Activated CD8-positive, alpha-beta memory T cell treated with anti-CD3 and anti-CD28 coated beads, Interleukin-2, amount 50 U/mL, for 4 hours (primary cell): Measurements from ENCODE around the gene CSTF2.
A peak's percentile ranks its signal among the peaks of the same experiment; 100 is the strongest.
"Not testable (repeated sequence)": the region's sequence is repeated elsewhere in the genome, so short reads cannot be mapped to it uniquely, and the experiment has no call there.

Experiments
- DNase-seq: peaks from one replicate; pipeline ENCODE4 v3.0.0-alpha.2; 2020

Gene CSTF2, protein sequence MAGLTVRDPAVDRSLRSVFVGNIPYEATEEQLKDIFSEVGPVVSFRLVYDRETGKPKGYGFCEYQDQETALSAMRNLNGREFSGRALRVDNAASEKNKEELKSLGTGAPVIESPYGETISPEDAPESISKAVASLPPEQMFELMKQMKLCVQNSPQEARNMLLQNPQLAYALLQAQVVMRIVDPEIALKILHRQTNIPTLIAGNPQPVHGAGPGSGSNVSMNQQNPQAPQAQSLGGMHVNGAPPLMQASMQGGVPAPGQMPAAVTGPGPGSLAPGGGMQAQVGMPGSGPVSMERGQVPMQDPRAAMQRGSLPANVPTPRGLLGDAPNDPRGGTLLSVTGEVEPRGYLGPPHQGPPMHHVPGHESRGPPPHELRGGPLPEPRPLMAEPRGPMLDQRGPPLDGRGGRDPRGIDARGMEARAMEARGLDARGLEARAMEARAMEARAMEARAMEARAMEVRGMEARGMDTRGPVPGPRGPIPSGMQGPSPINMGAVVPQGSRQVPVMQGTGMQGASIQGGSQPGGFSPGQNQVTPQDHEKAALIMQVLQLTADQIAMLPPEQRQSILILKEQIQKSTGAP

DNA sequence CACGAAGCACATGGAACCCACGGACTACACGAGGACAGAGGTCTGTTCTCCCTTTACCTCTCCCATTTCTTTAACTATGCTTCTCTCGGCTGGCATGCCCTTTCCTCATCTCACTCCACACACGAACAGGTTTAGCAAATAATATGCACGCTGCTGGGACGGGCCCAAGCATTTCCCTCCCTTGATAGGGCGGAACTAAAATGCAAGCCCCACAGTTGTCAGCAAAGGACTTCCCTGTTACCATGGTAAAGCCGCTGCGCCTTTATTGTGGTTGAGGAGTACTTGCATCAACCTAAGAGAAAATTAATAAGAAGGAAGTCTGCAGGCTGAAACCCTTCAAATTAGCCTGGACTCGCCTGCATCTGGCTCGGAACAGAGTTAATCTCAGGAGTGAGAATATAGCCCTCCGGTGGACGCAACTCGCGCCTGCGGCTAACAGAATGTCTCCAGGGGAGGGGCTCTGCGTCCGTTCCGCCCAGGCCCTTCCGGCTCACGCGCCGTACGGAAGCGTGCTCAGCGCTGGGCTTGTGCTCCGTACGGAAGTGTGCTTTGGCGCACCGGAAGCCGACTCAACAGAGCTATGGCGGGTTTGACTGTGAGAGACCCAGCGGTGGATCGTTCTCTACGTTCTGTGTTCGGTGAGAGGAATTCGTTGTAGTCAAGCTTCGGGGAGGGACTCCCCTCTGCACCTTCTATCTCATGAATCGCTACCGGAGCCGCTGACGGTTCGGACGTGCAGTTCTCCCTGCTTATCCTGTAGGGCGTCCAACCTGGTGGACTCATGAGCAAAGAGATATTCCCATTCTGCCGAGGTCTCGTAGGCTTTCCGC lies at the start of gene CSTF2:
TSS of gene CSTF2 (plus strand) at position 555 of the 830 bp plus-strand sequence. CDS start at position 581, 26 bp downstream.
- peak; percentile 73 for DNase-seq

DNA sequence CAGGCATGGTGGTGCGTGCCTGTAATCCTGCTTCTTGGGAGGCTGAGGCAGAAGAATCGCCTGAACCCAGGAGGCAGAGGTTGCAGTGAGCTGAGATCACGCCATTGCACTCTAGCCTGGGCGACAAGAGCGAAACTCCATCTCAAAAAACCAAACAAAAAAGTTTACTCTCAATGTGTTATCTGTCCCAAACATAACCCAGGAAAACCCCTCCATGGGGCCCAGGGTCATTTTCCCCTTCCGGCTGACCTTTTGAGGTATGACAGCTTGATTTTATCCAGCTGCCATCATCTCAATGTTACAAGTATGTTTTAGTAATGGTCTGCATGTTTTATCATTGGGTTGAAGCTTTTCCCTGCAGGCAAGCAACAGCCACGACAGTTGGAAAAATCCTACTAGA lies 23.8 kb upstream of the CSTF2 start:
- DNase-seq = not testable (repeated sequence)

DNA sequence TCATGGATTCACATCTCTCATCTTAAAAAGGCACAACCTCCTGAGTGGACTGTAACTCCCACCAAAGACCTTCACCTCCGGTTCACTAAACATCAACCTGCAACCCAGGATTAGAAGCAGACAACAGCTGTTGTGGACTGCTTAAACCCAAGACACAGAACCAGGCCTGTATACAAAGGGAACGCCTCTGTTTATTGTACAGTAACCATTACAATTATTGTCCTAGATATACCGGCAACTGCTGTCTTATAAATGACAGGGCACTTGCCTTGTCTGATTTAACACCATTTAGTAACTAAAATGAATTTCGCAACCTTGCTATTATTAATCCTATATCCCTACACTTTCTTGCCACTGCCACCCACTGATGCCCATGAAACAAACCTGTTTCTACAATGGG lies 22.8 kb upstream of the CSTF2 start:
- no peak for DNase-seq

DNA sequence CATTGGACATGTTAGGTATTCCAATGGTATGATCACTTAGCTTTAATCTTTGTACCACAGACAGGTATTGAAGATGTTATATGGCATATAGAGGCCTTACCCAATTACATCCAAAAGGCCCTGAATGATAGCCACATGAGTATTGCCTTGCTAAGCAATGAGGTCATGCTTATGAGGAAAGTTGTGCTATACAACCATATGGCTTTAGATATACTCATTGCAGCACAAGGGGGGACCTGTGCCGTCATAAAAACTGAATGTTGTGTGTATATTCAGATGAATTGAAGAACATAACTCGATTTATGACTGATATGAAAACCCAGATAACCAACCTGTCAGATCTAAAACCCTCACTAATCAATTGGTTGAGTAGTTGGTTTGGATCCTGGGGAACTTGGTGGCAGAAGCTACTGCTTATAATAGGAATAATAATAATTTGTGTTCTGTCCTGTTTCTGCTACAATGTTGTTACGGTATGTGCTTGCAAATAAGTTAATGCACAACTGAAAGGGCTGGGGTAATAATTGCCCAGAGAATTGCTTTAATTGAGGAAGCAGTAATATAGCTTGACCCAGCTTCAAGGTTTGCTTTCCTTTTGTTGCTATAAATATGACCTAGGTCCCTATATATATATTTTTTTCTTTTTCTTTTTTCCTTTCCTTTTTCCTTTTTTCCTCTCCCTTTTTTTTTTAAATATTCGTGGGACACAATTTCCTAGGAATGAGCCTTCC lies 21.5 kb upstream of the CSTF2 start:
- no peak for DNase-seq

DNA sequence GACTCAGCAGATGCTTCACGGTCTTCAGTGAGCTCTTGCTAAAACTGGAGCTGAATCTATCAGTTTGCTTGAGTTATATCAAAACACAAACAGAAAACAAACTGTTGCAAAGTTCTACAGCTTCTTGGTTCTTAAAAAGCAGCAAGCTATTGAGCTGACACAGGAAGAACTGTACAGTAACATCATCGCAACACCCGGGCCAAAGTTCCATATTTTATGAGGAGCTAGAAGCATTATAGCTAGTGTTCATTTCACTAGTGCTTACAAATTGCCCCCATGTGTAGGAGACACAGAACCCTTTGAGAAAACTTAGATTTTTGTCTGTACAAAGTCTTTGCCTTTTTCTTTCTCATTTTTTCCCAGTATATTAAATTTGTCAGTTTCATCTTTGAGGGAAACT lies 17.3 kb upstream of the CSTF2 start:
- DNase-seq = no peak

DNA sequence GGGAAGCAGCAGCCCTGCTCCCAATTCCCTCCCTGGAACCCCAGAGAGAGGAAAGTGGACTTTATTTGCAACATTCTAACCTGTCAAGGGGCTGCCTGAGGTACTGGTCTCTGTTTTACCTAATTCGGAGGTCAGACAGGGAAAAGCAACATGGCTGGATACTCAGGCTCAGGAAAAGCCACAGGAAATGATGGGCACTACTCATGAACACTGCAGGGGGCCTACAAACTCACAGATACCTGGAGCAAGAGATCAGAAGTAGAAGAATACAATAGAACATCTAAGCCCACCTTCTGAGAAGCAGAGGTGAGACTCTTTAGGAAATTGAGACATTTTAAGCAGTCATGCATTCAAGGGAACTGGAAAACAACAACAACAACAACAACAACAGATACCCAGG lies 15.4 kb upstream of the CSTF2 start:
- no peak for DNase-seq

DNA sequence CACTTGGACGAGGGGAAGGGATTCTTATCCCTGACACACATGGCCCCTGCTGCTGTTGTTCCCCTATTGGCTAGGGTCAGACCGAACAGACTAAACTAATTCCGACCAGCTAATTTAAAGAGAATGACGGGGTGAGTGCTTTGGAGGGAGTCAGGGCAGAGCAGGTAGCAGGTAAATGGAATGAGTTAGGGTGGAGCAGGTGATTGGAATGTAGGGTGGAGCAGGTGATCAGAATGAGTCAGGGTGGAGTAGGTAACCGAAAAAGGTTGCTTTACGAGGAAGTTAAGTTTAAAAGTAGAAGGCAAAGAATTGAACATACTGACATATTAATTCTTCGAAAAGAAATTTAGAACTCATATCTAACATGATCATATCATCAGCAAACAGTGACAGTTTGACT lies 11.9 kb upstream of the CSTF2 start:
- not testable (repeated sequence) for DNase-seq

DNA sequence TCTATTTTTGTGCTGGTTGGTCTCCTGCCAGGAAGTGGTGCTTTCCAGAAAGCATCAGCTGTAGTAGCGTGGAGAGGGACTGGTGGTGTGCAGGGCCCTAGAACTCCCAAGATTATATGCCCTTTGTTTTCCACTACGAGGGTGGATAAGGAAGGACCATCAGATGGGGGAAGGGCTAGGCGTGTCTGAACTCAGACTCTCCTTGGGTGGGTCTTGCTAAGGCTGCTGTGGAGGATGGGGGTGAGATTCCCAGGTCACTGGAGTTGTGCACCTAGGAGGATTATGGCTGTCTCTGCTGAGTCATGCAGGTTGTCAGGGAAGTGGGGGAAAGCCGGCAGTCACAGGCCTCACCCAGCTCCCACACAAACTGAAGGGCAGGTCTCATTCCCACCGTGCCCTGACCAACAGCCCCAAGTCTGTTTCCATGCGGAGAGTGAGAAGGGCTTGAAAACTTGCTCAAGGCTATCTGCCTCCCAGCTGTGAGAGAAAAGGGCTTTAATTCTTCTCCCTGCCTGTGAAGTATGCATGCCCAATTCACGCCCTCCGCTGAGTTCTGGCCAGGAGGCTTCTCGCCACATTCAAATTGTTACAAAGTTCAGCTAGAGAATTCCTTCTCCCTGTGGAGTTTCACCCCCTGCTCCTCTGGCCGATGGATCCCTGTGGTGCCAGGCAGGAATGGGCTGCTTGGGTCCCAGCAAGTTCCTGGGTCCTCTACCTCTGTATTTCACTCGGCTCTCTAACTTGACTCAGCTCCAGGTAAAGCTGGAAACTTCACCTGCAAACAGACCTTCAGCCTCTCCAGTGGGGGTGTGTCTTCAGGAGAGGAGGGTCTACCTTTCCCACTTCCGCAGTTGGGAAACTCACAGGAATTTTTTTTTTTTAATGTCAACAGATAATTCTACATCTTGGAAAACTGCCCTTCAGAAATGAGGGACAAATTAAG lies 7.7 kb upstream of the CSTF2 start:
- DNase-seq = no peak

DNA sequence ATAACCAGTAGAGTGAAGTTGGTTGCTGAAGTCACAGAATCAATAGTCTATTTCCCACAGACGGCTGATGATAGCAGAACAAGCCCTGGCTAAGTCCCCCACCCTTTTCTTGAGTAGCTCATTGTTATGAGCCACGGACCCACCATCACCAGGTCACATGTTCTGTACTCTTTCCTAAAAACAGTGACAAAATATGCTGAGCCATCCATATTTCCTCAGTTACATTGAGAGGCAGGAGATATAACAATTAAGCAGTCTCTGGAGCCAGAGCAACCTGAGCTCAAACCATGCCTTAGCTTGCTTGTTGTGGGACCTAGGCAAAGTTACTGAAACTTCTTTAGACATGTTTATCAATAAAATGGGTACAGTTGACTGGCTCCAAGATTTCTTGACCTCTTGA lies 2.9 kb upstream of the CSTF2 start:
- no peak for DNase-seq

DNA sequence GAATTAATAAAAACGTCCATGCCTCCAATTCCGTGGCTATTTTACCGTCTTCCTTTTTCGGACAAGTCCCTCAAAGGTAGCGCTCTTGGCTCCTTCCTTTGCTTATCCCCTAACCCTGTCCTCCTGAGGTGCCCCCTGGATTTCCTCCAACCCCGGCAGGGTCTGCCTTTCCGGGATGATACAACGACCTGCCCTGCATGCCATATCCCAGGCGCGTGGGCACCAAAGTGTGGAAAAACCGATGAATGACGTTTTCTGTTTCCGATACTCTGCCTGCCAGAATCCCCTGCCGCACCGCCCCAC lies 706 bp upstream of the CSTF2 start:
- peak; percentile 41 for DNase-seq

DNA sequence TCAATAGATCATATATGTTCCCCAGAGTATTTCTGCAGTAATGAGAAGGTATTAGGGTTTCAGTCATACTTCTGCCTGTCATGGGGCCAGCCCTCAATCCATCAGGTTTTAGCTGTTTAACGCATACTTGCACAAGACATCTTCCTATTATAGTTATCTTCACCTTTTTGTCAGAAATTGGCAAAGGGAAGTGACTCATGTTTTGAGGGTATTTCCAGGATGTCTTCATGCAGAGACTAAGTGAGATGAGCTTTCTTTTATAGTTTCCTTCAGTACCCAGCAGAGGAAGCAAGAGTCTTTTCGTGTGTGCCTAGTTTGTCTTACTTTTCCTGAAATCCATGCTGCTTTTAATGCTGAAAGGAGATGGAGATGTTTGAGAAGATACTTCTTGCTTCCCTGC lies 9.5 kb downstream of the CSTF2 start:
- no peak for DNase-seq

DNA sequence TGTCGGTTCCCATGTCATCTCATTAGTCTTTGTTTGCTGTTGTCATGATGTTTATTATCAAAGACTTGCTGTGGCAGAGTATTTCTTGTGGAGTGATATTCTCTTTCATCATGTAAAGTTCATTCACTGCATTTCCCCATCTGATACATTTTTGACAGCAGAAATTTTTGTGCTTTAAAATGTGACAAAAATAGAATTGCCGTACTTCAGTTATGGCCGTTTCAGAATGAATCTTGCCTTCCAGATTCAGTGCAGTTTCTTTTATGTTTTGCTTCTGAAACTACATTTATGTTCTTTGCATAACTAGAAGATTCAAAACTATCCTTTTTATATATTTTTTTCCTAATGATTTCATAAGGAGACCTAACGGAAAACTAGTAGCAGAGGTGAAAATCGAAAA lies 10.0 kb downstream of the CSTF2 start:
- DNase-seq = no peak

DNA sequence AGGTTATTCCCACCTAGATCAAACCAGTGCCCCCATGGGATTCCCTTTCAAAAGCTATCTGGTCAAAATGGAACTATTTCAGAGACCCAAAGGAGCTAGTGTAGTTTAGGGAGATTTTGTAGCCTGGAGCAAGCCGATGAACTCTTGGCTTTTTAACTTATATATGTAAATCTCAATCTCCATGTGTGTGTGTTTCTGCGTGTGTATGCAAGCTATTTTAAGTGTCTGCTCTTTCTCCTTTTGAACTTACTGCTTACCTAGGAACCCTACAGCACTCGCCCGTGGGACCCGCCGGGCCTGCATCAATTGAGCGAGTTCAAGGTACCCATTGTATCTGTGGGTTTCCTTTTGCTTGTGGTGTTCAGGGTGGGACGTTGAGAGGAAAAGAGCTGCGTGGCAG lies 10.4 kb downstream of the CSTF2 start:
- no peak for DNase-seq

DNA sequence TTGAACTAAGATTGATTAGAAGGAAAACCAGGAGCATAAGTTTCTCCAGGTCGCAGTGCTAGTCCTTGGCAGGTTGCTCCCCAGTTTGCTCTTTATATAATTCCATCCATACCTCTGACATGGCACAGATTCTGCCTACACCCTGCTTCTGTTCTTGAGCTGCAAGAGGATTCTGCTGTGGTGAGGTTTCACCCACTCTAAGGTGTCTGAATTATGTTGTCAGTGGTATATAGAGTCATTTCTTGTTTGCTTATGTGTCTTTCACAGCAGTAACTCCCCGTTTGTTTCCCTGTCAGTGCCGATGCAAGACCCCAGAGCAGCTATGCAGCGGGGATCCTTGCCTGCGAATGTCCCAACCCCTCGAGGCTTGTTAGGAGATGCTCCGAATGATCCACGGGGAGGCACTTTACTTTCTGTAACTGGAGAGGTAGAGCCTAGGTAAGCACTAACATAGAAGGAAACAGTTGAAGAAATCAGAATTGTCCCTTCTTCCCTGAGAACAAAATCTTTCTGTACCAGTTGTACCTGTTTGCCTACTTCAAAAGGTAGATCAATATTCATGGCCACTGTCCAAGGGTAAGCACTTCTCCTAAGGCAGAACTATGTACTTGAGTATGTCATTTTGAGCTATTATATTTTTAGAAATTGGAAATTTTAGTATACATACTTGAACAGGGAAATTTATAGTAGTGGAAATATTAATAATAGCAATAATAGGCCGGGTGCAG lies 11.2 kb downstream of the CSTF2 start:
- no peak for DNase-seq

DNA sequence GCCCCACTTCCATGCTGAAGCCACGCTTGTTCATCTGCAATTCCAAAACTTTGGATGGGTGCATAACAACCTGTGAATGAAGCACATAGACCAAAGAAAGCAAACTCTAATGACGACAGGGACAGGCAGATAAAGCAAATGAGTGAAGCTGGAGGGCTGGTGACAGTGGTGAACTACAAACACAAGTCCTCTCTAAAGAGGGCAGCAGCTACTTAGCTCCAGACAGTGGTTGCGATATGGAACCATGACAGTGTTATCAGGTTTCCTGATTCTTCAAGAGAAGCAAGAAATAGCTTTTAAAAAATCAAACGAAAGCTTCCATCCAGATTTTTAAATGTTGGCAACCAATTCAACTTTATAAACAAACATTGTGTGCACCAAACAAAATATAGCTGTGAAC lies 30.1 kb downstream of the CSTF2 start:
- no peak for DNase-seq

DNA sequence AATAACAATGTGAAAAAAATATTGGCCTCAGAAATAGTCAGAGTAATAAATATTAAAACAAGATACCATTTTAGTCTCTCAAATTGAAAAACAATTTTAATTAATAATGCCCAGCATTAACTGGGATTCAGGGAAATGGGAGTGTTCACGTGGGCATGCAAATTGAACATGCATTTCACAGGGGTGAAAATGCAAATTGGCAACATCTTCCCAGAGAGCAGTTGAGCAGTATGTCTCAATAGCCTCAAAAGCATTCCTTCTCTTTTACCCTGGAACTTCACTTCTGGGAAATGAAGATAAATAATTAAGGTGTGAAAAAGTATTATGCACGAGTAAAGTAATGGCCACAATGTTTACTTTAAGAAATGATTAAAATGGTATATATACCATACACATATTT lies 32.6 kb downstream of the CSTF2 start:
- DNase-seq = no peak

DNA sequence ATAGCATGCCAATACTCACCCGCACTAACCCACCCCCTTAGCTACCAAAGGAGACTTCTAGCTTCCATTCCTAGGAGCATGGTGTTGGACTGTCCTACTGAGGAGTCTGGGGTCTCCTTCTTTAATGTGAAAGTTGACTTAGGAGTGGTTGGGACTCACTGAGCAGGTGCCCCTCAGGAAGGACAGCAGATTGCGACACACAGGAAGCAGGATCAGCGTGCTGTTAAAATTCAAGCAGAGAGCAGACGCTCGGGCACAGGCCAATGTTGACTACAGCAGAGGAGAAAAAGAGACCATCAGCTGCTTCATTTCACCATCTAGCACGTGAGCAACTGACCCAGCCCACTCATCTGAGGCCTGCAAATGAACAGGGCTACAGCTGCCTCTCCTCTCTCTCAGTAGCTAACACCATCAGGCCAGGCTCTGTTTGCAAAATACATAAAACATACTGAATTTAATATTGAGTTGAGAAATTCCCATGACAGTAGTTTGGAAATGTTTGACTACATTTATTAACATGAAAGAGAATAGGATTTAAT lies 43.2 kb downstream of the CSTF2 start:
- no peak for DNase-seq

DNA sequence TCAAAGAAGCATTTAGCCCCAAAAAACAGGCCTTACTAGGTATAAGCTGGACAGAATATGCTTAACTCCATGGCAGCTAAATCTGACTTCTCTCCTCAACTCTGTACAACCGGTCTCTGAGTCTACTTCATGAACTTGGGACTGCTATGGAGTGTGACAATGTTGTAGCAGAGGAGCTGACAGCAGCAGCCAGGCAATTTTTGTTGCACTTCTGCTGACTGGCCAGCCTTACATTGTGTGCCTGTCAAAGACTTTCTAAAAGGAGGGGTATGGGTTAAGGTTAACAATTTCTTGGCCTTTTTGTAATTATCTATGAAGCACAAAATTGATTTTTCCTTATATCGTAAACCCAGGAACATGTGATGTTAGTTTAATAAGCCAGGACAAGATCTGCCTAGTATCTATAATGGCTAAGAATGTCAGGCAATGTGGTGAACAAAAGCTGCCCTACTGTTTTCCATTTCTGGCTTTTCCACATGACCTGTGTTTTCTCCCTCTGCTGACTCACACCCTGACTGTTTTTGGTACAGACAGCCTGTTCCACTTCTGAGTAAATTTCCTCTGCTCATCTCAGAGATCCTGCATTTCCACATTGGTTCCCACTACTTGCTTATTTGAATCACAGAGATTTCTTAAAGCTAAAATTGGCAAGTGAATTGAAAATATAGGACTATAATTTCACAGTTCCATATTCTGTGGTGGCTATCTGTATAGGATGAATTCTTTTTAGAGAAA lies 44.6 kb downstream of the CSTF2 start:
- DNase-seq = no peak

DNA sequence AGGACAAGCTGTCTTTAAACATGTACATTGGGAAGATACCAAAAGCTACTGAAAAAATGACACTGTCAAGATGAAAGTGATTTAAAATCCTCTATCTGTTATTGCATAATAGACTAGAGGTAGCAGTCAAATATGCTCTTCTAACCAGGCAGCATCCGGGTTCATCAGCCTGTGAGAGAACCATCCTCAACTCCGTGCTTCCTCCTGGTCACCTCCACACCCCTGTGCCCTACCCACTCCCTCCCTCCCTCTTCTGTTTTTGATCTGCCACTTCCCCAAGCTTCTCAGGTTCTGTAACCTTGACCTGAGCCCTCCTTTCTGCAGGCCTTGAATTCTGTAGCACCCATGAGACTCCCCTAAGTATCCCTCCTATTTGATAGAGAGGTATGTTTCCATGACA lies 48.1 kb downstream of the CSTF2 start:
- DNase-seq = no peak

DNA sequence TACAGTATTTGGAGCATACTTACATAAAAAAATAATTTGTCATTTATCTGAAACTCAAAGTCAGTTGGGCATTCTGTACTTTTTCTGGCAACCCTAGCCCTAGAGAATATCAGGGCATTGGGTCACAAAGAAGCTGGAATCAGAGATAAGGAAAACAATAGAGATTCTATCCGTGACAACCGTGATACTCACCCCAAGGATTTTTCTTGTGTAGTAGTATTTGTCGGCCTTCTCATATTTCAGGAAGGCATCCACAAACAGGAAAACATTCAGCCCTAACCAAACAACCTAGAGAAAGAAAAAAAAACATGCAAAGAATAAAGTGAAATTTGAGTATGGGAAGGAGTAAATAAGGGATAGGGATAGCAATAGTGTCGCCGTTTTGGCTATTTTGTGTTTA lies 50.3 kb downstream of the CSTF2 start:
- no peak for DNase-seq
